Activated CD8-positive, alpha-beta memory T cell treated with anti-CD3 and anti-CD28 coated beads for 48 hours (primary cell): ENCODE measurements around the gene HDLBP.

Experiments used
- DNase-seq, 3 experiments: peaks; one replicate each; pipeline ENCODE4 v3.0.0-alpha.2; 2020; ENCODE audit warnings: low read depth in 2 of 3, low spot score in 2 of 3

HDLBP gene

DNA sequence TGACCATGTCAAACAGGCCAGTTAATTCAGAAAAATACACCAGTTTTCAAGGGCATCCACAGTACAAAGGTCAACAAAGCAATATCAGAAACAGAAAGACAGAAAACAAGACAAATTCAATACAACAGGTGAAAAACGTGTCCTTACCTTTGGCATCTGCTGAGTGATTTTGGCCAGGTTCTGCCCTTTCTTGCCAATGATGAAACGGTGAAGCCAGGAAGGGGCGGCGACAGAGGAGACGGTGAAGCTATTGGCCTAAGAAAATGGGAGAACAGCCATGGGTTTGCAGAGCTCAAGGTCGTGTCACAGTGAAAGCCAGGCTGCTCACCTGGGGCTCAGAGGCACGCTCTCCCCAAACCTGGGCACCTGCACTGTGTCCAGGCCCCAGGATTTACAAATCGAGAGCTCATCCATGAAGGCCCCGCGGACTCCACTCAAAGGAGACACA is 60.5 kb downstream of the HDLBP start:
- DNase-seq = no peak

DNA sequence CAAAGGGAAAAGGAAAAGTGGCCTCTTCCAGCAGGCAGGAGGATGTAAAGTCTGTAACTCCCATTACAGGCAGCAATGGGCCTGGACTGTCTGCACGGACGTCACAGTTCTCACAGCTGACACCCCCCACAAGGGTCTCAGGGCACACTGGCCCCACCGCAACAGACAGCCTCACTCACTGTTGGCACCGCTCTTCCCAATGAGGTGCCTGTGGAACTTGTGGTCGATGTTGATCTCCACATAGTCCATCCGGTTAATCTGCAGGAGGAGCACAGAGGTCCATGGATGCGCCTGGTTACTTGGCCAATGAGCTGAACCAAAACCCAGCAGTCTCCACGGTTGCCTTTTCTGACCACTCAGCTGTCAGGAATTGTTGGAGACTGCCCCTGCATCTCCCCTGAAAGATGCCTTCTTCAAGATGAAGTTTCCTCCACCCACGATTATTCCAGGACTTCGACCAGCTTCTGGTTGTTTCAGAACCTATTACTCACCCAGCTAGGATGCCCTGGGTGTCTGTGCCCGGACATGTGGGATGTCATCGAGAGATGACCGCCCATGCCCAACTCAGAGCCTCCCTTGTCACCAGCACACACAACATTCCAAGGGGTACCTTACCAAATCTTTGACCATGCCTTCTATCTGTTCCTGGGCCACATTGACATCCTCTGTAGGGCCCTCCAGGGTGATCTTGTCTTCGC is 62.5 kb downstream of the HDLBP start:
- no peak for DNase-seq

- no peak for DNase-seq
Measured at GRCh38 chr2:241249654-241250053, 65.8 kb downstream of the HDLBP start.

DNA sequence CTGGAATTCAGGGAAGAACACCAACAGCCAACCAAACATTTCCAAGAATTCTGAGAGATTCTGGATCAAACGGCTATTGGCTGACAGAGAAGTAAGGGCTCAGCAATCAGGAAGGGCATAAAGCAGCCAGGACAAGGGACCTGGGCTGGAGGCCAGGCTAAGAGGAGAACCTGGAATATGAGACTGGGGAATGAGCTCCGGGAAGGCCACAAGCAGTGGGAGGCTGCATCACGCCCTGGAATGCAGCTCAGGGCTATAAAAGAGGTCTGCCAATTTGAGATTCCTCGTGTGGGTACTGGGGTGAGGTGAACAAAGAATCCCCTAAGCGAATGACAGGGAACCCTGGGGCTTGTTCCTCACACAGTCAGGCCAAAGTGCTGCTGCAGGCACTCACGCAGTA is 66.6 kb downstream of the HDLBP start:
- DNase-seq = no peak

DNA sequence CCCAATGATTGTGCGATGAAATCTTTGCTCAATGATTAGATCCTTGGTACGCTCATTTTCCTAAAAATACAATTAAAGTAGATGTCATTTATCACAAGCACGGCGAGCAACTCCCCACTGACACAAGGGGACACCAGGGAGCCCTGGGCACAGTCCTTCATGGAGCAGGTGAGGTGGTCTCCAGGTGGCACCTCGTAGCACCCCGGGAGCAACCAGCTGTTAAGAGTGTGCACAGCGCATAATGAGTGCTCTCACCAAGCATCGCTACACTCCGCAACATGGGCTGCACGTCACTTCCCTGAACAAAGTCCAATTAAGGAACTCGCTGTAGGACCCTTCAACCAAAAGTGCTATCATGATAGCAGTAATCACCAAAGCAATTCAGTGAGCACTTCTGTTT is 67.2 kb downstream of the HDLBP start:
- no peak for DNase-seq

DNA sequence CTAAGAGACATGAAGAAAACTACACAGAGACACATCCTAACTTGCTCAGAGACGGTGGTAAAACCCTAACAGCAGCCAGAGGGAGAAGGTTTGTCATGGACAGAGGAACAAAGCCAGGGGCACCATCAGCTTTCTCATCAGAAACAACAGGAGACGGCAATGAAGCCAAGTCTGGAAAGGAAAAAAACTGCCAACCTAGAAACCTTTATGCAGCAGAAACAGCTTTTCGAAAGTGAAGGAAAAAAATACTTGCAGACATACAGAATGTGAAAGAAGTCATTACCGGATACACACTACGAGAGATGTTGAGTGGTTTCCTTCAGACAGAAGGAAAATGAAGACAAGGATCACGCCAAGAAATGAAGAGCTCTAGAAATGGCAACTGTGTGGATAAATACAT is 71.1 kb downstream of the HDLBP start:
- no peak for DNase-seq

- no peak for DNase-seq
Measured at GRCh38 chr2:241242306-241242705, 73.2 kb downstream of the HDLBP start.

DNA sequence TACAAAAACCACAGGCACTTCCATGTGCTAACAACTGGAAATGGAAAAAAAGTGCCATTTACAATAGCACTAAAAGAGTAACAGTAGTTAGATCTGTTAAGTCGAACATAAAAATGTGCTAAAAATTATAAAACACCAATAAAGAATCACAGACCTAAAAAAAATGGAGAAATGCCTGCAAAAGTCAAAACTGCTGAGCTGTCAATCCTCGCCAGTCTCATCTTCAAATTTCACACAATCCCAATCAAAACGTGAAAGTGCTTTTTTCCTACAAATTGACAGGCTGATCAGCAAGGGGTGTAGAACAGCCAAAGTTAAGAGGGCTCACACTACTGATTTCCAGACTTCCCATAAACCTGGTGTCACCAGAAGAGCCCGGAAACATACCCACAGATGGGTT is 73.8 kb downstream of the HDLBP start:
- no peak for DNase-seq

DNA sequence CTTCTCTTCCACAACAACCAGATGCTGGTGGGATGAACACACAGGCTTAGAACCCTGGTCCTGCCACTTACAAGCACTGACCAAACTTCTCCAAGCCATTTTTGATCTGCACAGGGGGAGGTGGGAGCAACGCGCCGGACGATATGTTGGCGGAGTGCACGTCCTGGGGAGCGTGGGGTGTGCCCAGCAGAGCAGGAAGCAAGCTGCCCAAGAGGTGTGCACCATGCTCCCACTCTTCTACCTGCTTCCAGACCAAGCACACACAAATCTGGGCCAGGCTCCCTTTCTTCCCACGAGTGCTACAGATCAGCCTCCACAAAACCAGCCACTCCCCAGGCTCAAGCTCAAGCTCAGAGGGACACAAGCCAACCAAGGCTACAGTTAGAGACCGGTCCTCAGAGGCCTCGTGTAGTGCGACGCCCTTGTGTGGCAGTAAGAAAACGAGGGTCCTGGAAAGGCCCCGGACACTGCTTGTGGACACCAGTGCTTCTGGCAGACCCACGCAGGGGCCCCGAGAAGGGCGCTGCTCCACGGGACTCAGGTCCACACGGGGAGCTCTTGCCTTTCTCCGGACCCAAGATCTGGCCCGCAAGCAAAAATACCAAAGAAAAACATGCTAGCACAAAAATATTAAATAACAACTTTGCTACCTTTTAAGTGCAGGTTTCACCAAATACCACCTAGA is 75.0 kb downstream of the HDLBP start:
- DNase-seq = no peak

DNA sequence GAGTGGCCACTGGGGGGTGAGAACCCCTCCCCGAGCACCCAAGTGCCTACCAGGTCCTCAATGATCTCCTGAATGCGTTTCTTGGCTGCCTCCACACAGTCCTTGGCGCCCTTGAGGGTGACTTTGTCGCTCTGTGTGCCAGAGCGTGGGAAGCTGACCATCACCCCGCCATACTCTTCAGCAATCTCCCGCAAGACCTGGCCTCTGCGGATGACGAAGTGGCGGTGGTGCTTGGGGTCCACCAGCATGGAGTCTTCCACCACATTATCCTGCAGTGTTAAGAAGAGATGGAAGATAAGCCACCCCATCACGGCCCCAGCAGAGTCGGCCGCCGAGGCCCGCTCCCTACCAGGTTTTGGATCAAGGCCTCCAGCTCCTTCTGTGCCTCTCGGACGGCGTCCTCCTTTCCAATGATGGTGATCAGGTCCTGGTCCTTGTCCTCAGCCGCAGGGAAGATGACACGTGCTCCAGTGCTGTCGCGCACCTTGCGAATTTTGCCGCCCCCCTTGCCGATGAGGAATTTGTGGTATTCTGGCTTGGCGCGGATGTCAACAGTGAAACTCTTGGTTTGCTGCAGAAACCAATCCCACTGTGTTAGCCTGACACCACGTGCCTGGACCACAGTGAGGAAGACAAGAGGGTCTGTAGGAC is 75.8 kb downstream of the HDLBP start:
- DNase-seq = no peak

DNA sequence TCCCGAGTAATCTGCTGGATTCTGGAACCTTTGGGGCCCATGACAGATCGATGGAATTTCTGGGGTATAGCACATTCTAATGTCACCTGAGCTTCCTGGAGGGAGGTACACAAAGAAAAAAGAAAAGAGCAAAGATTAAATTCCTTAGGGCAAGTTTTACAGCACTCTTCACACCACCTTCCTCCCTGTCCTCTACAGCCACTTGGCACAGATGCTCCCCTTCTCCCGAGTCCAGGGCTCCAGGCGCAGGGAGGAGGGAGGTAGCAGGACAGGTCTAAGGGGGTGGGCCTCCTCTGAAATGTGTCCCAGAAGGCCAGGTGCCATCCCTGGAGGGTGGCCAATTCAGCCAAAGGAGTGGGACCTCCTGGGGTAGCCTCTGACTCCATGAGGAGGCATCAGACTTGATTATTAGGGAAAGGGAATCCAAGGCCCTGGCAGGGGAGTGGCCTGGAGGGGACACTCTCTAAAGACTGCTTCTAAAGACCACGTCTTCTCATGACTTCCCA is 76.7 kb downstream of the HDLBP start:
- no peak for DNase-seq

- no peak for DNase-seq
Measured at GRCh38 chr2:241237949-241238371, 77.5 kb downstream of the HDLBP start.

DNA sequence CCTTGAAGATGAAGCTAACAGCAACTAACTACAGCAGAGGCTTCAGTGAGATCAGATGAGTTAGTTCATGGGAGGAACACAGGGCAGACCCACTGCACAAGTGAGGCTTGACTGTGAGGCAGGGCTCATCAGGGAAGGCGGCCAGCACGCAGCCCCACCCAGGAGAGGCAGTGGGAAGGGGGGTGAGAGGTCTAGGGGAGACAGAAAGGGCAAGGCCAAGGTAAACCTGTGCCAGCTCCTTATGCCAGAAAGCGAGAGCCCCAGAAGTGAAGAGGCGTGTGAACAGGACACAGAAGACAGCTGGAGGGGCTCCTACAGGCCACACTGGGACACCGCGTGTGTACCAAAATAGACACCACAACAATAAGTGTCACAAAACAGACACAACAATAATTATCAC is 78.4 kb downstream of the HDLBP start:
- no peak for DNase-seq

- DNase-seq = no peak
Measured at GRCh38 chr2:241235859-241236593, 79.4 kb downstream of the HDLBP start.

DNA sequence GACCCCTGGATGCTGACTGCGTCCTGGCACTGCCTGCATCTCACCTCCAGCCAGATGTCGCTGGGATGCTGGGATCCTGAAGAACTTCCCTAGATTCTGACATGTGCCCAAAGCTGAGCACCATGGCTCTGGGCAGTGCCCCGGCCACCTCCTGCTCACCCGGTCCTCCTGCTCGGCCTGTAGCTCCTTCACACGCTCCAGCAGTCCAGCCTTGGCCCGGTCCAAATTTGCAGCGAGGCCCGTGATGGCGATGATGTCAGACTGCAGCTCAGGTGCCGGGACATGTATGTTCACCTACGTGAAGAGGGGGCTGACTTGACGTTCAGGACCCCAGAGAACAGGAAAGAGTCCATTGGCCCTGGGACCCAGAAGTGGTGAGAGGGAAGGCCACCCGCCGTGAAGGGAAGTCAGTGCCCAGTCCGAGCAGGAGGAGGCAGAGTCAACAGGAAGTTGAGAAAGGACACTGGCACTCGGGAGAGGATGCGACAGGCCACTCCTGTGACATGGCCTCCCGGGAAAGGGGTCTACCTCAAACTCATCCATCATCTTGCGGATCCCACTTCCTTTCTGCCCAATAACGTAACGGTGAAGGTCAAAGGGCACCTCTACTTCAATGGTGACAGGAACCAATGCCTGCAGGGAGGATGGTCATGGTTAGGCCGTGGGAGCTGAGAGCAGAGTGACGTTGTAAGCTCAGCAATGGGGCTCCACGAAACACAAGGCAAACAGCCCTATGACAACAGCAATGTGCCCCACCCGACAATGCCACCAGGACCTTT is 80.3 kb downstream of the HDLBP start:
- DNase-seq = no peak

DNA sequence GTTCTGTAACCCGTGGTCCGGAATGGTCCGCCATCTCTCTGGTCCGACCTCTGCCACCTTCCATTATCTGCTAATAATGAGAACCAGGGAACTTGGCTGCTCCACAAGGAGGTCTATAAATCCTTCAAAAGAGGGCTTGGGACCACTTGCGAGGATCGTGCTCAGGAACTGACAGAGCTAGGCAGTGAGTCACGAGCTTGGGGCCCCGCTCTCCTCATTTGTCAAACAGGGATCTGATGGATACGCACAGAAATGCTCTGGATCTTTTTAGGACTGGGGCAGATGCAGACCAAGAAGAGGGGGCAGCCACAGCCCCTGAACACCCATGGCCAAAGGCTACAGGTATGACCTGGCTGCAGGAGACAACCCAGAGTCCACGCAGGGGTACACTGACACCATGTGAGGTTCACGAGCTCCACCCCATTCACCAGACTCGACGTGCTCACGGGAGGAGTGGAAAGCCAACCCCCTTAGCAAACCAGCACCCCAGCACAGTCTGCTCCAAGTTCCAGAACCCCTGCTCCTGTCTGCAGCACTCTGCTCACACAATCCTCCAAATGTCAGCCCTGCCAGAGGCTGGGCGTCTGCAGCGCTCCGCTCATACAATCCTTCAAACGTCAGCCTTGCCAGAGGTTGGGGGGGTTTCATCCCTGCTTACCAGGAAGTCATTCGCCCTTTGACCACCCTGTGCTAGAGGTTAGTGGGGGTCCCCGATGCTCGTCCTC is 81.2 kb downstream of the HDLBP start:
- DNase-seq = no peak

GRCh38 chr2:241232736-241233575 is 82.5 kb downstream of the HDLBP start:
- DNase-seq = no peak

DNA sequence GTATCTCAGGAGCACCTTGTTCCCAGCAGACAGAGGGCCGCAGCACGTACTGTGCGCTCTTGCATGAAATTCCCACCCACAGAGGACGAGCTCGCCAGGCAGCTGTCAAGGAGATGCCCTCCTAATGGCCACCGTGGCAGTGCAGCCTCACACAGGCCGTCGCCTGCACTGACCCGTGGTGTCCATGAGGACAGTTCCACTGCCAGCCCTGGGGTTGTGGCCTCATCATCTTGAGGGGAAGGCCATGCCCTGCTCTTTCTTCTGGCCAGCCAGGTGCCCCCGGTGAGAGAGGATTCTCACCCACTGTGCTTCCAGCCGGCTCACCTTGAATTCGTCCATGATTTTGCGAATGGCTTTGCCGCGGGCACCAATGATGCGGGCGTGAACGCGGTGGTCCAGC is 85.0 kb downstream of the HDLBP start:
- no peak for DNase-seq
